Omental fat pad (tissue), 4 donors: ENCODE data around the gene NAP1L1. TPM values are rescaled to one million over a fixed set of nuclear protein-coding genes. Genes with fewer than 3 reads are reported as not detected.

Experiments used
- ATAC-seq: fragments of 150-250 bp; one replicate; pipeline ENCODE4 v1.9.1; 2016; ENCODE audit warnings: mild to moderate bottlenecking, moderate library complexity; ENCODE audit not compliant: low FRiP score
- DNase-seq: peaks from one replicate; pipeline ENCODE4 v3.0.0-alpha.2; 2019; ENCODE audit warnings: low spot score
- total RNA-seq, 4 donors: library from RNA; depleted of rRNA; stranded (reverse); fragments of >200 nt; gene quantifications; one replicate each; pipeline ENCODE4 v1.1.0, GENCODE V29; 2016
- TF ChIP-seq, protein P1 (sequence below), 3 donors: fragments of 450-650 bp; IDR thresholded peaks; one replicate each; pipeline ENCODE4 v1.5.1; 2016 to 2017; ENCODE audit warnings: antibody characterized with exemption in 3 of 3, mild to moderate bottlenecking in 3 of 3, moderate library complexity in 2 of 3

Gene NAP1L1
- total RNA-seq, 4 donors from 2014 or later = 324 to 488 (median 373) TPM

DNA sequence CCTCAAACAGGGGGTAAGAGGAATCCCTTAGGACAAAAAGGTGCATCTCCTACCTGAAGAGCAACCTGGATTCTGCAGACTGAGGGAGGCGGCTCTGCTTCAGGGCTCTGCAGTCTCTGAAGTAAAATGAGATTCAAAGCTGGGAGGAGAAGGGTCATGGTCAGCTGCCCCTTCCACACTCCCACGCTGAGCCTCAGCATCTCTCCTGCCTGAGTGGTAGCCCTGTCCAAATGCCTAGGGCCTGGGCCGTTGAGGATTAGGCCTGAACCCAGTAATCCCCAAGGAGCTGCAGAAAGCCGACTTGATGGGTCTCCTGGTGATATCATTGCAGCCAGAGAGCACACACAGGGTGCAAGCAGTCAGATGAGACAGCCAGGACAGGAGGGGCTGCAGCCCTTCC is 71.8 kb downstream of the NAP1L1 start:
- TF ChIP-seq, protein P1, sequence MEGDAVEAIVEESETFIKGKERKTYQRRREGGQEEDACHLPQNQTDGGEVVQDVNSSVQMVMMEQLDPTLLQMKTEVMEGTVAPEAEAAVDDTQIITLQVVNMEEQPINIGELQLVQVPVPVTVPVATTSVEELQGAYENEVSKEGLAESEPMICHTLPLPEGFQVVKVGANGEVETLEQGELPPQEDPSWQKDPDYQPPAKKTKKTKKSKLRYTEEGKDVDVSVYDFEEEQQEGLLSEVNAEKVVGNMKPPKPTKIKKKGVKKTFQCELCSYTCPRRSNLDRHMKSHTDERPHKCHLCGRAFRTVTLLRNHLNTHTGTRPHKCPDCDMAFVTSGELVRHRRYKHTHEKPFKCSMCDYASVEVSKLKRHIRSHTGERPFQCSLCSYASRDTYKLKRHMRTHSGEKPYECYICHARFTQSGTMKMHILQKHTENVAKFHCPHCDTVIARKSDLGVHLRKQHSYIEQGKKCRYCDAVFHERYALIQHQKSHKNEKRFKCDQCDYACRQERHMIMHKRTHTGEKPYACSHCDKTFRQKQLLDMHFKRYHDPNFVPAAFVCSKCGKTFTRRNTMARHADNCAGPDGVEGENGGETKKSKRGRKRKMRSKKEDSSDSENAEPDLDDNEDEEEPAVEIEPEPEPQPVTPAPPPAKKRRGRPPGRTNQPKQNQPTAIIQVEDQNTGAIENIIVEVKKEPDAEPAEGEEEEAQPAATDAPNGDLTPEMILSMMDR (IDR thresholded peaks at IDR 0.05) = no peak
- no peak for ATAC-seq
- no peak for DNase-seq

DNA sequence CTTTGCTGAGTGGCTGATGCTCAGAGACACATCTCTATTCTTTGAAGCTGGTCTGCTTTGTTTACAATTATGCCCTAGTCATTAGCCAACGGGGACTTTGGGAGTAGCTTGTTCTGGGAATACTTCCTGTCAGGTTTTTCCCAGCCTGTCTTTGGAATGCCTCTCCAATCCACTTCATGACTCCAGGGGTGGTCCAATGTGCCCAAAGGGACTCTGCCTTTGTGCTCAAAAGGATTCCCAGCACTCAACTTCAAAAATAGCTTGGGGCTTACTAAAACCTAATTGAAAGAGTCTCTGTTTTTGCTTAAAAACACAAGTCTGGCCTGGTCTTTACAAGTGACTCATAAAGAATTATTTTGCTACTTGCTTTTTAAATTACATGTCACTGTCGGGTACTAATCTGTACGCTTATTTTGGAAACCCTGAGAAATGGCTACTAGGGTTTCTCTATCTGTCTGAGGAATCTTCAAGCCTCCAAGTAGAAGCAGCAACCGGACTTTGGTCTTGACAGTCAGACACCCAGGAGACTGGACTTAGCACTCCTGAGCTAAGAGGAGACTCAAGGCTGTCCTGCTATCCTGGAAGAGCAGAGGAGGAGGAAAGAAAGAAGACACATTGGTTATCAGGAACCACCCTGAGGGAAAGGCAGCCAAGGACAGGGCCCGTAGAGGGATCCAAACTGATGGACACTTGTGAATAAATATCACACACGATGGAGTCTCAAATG is 73.6 kb downstream of the NAP1L1 start:
- DNase-seq = no peak
- ATAC-seq = no peak
- TF ChIP-seq, protein P1 (IDR thresholded peaks at IDR 0.05) = no peak

DNA sequence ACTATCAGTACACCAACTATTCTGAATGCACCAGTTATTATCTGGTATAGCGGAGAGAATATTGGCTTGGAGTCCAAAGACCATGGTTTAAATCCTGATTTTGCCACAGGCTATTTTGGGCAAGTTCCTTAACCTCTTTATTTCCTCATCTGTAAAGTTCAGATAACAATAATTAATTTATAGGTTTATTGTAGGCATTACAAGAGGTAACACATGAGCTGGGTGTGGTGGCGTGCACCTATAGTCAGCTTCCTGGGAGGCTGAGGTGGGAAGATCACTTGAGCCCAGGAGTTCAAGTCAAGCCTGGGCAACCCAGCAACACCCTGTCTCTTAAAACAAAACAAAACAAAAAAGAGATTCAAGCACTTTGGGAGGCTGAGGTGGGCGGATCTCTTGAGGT is 76.1 kb downstream of the NAP1L1 start:
- no peak for ATAC-seq
- DNase-seq = no peak
- TF ChIP-seq, protein P1 (IDR thresholded peaks at IDR 0.05) = no peak

DNA sequence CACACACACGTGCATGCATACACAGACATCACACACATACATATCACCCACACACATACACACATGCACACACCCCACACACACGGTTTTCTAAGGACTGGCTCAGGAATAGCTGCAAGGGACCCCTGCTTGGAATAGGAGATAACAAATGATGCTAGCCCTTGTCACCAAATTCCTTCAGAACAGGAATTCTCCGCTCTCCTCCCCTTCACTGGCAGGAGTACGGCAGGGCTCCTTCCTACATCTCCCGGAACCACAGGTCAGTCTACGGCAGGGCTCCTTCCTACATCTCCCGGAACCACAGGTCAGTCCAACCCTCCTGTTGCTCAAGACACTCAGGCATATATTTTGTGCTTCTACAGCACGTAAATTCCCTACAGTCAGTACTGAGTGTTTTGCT is 76.8 kb downstream of the NAP1L1 start:
- no peak for DNase-seq
- TF ChIP-seq, protein P1 (IDR thresholded peaks at IDR 0.05) = no peak
- no peak for ATAC-seq

DNA sequence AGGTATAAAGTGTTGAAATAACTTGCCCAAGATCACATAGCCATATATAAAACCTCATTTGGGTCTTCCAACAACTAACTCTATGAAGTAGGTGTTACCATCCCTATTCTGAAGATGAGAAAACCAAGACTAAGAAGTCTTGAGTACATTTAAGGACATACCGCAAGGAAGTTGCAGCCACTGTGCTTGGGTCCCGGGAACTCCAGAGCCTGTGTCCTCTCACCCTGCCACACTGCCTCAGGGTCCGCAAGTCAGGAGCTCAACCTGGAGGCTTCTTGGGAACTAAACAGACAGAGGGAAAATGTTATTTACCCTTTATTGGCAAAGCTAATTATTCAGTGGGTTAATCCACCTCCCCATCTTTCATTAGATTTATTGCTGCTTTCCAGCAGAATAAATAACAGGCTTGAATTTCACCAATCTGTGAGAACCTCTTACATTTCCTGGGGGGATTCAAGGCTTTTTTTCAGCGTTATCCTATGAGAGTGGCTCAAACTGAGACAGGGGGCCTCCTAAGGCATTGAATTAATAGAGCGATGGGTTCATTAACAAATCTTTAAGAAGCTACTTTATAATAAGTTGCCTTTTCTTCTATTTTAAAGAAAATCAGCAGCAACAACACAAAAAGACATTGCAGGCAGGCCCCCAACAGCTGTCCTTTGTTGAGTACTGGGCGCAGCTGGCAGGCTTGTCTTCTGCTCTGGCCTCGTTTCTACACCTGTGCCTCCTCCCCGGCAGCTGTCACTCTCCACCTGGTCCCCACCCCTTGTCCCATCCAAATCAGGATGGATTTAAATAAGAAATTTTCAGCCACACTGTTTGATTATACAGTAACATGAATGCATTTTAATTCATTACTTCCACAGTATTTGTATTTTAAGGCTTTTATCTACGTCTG is 78.2 kb downstream of the NAP1L1 start:
- TF ChIP-seq, protein P1 (IDR thresholded peaks at IDR 0.05) = no peak
- no peak for DNase-seq
- no peak for ATAC-seq

DNA sequence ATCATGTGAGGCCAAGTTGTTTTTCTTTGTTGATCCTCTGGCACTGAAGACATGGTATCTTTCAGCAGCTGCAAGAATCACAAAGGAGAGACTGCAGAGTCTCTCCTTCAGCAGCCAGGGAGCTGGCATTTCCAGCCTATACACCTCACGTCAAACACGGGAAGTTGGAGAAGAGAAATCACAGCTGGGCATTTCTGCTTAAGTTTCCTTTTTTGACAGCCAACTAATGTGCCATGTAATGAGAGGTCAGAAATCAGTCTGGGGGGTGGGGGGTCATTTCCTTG is 81.2 kb downstream of the NAP1L1 start:
- DNase-seq (no peak), ATAC-seq (no peak)
- TF ChIP-seq, protein P1 (IDR thresholded peaks at IDR 0.05) = no peak
